ENCODE results near the gene AXDND1.

DNA sequence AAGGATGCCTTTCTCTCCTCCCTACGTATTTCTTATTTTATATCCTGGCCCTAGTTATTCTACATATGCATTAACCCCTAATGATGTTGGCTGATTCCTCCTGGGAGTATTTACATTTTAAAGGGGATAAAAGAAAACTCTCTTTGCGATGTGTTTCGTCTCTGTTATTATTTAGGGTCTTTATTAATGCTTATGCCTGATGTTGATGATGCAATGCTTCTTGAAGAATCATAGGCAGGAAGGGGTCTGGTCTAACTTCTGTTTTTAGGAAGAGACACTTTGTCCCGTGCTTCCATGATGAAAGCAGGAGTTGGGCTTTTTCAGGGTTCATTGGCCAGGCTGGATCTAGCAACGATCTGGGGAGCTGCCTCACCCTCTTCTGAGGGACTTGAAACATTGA lies 210.7 kb downstream of the AXDND1 start:
- TF ChIP-seq, protein P1, sequence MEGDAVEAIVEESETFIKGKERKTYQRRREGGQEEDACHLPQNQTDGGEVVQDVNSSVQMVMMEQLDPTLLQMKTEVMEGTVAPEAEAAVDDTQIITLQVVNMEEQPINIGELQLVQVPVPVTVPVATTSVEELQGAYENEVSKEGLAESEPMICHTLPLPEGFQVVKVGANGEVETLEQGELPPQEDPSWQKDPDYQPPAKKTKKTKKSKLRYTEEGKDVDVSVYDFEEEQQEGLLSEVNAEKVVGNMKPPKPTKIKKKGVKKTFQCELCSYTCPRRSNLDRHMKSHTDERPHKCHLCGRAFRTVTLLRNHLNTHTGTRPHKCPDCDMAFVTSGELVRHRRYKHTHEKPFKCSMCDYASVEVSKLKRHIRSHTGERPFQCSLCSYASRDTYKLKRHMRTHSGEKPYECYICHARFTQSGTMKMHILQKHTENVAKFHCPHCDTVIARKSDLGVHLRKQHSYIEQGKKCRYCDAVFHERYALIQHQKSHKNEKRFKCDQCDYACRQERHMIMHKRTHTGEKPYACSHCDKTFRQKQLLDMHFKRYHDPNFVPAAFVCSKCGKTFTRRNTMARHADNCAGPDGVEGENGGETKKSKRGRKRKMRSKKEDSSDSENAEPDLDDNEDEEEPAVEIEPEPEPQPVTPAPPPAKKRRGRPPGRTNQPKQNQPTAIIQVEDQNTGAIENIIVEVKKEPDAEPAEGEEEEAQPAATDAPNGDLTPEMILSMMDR (IDR thresholded peaks at IDR 0.05): no peak
- TF ChIP-seq POLR2A (IDR thresholded peaks at IDR 0.05): no peak
